Psoas muscle (tissue), 8 donors: ENCODE measurements around the gene CADPS. TPM values are rescaled to one million over a fixed set of nuclear protein-coding genes. Genes with fewer than 3 reads are reported as not detected.

Experiments
- ATAC-seq, 4 donors: fragments of 200-7000 bp; cut with Tn5 transposase; one replicate each; pipeline ENCODE4 v1.9.1; 2020; ENCODE audit warnings: moderate library complexity in 3 of 4, mild to moderate bottlenecking in 2 of 4
- DNase-seq, 2 donors: peaks; one replicate each; pipeline ENCODE4 v3.0.0-alpha.2; 2020
- H3K27ac ChIP-seq: fragments of 200-600 bp; one replicate; pipeline ENCODE4 v1.8.0; 2022
- H3K27me3 ChIP-seq, 3 donors: fragments of 200-600 bp in 1 of 3; one replicate each; pipeline versions ENCODE4 v1.6.1 to v1.8.0; 2013 to 2022; ENCODE audit warnings: low read length in 2 of 3, mild to moderate bottlenecking in 2 of 3, moderate library complexity in 1 of 3; ENCODE audit not compliant: insufficient read depth in 3 of 3
- H3K36me3 ChIP-seq, 2 donors: fragments of 200-600 bp in 1 of 2; one replicate each; pipeline versions ENCODE4 v1.6.1 to v1.8.0; 2013 to 2022; ENCODE audit warnings: low read depth in 1 of 2, mild to moderate bottlenecking in 1 of 2, moderate library complexity in 1 of 2; ENCODE audit not compliant: insufficient read depth in 1 of 2
- H3K4me1 ChIP-seq: fragments of 200-600 bp; one replicate; pipeline ENCODE4 v1.8.0; 2022
- H3K4me3 ChIP-seq: fragments of 200-600 bp; one replicate; pipeline ENCODE4 v1.8.0; 2022; ENCODE audit warnings: mild to moderate bottlenecking
- H3K9me3 ChIP-seq: fragments of 200-600 bp; one replicate; pipeline ENCODE4 v1.8.0; 2022
- WGBS, 3 donors: extraction: QIAGEN DNeasy Blood & Tissue Kit; methylation state at CpG; one replicate each; pipeline versions ENCODE4 v1.1.6 to v1.1.7; 2013; 5-methylcytosine and 5-hydroxymethylcytosine counted together
- intact Hi-C, 2 donors: fragments of 100-400 bp; cut with DNase I; formaldehyde crosslinking; loops; one replicate each; pipeline versions ENCODE4 v1.11.0 to v1.14.2; 2022
- polyA plus RNA-seq, 3 donors: library from polyadenylated mRNA; stranded (reverse); fragments of 200-250 nt; gene quantifications; one replicate each; pipeline ENCODE4 v1.2.3, GENCODE V29; 2013
- total RNA-seq, 4 donors: library from RNA; stranded (reverse); fragmentation: NEBNext Ultra II Directional in 2 of 4; extraction: Animal tissue kit (Norgen Biotek cat#: 25700) in 2 of 4; gene quantifications; one replicate each; pipeline versions ENCODE4 v1.2.1 to v1.2.4, GENCODE V29; 2021 to 2023
- TF ChIP-seq, protein P1 (sequence below): fragments of 200-600 bp; IDR thresholded peaks from one replicate; pipeline ENCODE4 v1.8.0; 2022; ENCODE audit warnings: antibody characterized with exemption
- donor health status: healthy with polysubstance abuse.
- donor health status: DM: no; HTN: no; CAD: no; lungs with moderate emphysema.
- donor health status: Bipolar disorder and iron deficiency.
- donor health status: healthy.
- donor health status: DM: yes; HTN: yes; CAD: no.
- donor health status: DM: no; HTN: no; CAD: no.
- donor health status: DM: no; HTN: no; CAD: no.
- donor health status: DM: yes; HTN: yes; CAD: no.

CADPS gene
- total and polyA plus RNA-seq, 7 donors: 0.01 to 0.07 (median 0.04) TPM; not detected in 4

DNA sequence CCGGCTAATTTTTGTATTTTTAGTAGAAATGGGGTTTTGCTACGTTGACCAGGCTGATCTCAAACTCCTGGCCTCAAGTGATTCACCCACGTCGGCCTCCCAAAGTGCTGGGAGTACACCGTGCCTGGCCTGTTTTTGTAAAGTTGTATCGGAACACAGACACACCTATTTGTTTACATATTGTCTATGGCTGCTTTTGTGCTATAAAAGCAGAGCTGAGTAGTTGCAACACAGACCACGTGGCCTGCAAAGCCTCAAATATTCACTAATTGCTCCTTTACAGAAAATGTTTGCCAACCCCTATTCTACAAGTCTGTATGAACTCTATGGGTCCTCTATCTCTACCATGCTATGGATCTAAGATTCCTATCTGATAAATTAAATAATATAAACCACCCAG, 175.5 kb downstream of the CADPS start:
- intact Hi-C loops: no loop called here
- Histone ChIP-seq H3K27ac (no peak overlapping the region), H3K9me3 (no peaks in the 10 kb centered on the region), H3K4me3 (no peak overlapping the region), H3K27me3 (no peaks in the 10 kb centered on the region), H3K4me1 (no peaks in the 10 kb centered on the region), H3K36me3 (no peaks in the 10 kb centered on the region)
- WGBS, 3 donors: 67 to 79% (median 77%) methylated on average over 7 of the region's 7 CpGs
- TF ChIP-seq, protein P1, sequence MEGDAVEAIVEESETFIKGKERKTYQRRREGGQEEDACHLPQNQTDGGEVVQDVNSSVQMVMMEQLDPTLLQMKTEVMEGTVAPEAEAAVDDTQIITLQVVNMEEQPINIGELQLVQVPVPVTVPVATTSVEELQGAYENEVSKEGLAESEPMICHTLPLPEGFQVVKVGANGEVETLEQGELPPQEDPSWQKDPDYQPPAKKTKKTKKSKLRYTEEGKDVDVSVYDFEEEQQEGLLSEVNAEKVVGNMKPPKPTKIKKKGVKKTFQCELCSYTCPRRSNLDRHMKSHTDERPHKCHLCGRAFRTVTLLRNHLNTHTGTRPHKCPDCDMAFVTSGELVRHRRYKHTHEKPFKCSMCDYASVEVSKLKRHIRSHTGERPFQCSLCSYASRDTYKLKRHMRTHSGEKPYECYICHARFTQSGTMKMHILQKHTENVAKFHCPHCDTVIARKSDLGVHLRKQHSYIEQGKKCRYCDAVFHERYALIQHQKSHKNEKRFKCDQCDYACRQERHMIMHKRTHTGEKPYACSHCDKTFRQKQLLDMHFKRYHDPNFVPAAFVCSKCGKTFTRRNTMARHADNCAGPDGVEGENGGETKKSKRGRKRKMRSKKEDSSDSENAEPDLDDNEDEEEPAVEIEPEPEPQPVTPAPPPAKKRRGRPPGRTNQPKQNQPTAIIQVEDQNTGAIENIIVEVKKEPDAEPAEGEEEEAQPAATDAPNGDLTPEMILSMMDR: no peak
- ATAC-seq (no peak), DNase-seq (no peak)

GRCh38 chr3:62696011-62696410, 179.2 kb downstream of the CADPS start:
- H3K27me3 ChIP-seq: no peaks in the 10 kb centered on the region
- intact Hi-C loops: no loop called here
- no peak overlapping the region for H3K4me3 ChIP-seq
- no peaks in the 10 kb centered on the region for H3K9me3 ChIP-seq
- TF ChIP-seq, protein P1: no peak
- ATAC-seq: no peak
- H3K27ac ChIP-seq: no peak overlapping the region
- H3K36me3 ChIP-seq: no peaks in the 10 kb centered on the region
- H3K4me1 ChIP-seq: no peaks in the 10 kb centered on the region
- DNase-seq: no peak

GRCh38 chr3:62688812-62689211, 186.4 kb downstream of the CADPS start:
- DNase-seq (no peak), ATAC-seq (no peak)
- WGBS, 3 donors: 64 to 71% (median 65%) methylated on average over 2 of the region's 2 CpGs
- intact Hi-C loops: no loop called here
- TF ChIP-seq, protein P1: no peak
- Histone ChIP-seq H3K27me3 (no peaks in the 10 kb centered on the region), H3K4me3 (no peak overlapping the region), H3K36me3 (no peaks in the 10 kb centered on the region), H3K27ac (no peak overlapping the region), H3K4me1 (no peaks in the 10 kb centered on the region), H3K9me3 (no peaks in the 10 kb centered on the region)

DNA sequence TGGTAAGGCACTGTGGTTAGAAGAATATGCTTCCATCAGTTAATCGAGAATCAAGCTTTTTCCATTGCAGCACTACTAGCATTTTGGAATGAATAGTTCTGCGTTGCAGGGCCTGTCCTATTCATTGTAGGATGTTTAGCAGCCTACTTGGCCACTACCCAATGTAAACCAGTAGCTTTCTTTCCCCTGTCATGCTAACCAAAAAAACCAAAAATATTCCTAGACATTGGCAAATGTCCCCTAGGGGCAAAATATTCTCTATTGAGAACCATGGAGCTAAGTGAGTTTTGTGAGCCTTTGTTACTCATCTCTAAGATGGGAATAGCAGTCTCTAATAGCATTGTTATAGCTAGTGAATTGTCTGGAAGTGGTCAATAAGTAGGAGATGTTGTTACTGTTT, 187.2 kb downstream of the CADPS start:
- Histone ChIP-seq H3K27ac (no peak overlapping the region), H3K4me1 (no peaks in the 10 kb centered on the region), H3K27me3 (no peaks in the 10 kb centered on the region), H3K9me3 (no peaks in the 10 kb centered on the region), H3K36me3 (no peaks in the 10 kb centered on the region), H3K4me3 (no peak overlapping the region)
- TF ChIP-seq, protein P1: no peak
- no peak for ATAC-seq
- WGBS, 3 donors: 67 to 74% (median 68%) methylated on average over 2 of the region's 2 CpGs
- intact Hi-C loops: no loop called here
- DNase-seq: no peak

GRCh38 chr3:62686503-62687294, 188.5 kb downstream of the CADPS start:
- intact Hi-C loops: no loop called here
- DNase-seq: no peak
- Histone ChIP-seq H3K27ac (no peak overlapping the region), H3K9me3 (no peaks in the 10 kb centered on the region), H3K27me3 (no peaks in the 10 kb centered on the region), H3K4me3 (no peak overlapping the region), H3K4me1 (no peaks in the 10 kb centered on the region), H3K36me3 (no peaks in the 10 kb centered on the region)
- 20 to 23% (median 22%) methylated on average over 4 of the region's 4 CpGs for WGBS, 3 donors
- no peak for ATAC-seq
- TF ChIP-seq, protein P1: no peak
